Measurements from ENCODE around the gene SLAMF9. TPM values are rescaled to one million over a fixed set of nuclear protein-coding genes. Genes with fewer than 3 reads are reported as not detected.

The SLAMF9 gene
- total RNA-seq, 1 experiment from 2014 or later = 8.7 TPM

DNA sequence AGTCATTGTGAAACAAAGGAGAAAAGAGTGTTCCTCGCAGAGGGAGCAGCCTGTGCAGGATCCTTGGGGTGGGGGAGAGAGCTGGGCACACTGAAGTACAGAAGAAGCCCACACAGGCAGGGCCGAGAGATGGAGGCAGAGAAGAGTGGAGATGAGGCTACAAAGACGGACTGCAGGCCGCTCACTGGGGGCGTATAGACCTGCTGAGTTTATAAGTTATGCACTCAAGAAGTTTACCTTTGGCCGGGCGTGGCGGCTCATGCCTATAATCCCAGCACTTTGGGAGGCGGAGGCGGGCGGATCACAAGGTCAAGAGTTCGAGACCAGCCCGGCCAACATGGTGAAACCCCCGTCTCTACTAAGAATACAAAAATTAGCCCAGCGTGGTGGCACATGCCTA lies 7.6 kb upstream of the SLAMF9 start:
- peak overlapping the region; percentile 5; the same call in 1 of the 2 replicates for H3K9ac ChIP-seq (ENCODE audit: low read length)
- ATAC-seq (no peak), DNase-seq (no peak)
- H3K4me2 ChIP-seq (ENCODE audit: low read length) = peak overlapping the region; percentile 11
- H3K9me3 ChIP-seq (ENCODE audit: low read length) = no peaks in the 10 kb centered on the region
- intact Hi-C loops (cut with micrococcal nuclease) = loop anchor here (1.0 to 2.0 kb wide), 4 partner anchors 15 to 70 kb away; partner anchors contain the start of gene PIGM
- no peaks in the 10 kb centered on the region for H4K20me1 ChIP-seq (ENCODE audit: low read length)
- TF ChIP-seq, protein P1, sequence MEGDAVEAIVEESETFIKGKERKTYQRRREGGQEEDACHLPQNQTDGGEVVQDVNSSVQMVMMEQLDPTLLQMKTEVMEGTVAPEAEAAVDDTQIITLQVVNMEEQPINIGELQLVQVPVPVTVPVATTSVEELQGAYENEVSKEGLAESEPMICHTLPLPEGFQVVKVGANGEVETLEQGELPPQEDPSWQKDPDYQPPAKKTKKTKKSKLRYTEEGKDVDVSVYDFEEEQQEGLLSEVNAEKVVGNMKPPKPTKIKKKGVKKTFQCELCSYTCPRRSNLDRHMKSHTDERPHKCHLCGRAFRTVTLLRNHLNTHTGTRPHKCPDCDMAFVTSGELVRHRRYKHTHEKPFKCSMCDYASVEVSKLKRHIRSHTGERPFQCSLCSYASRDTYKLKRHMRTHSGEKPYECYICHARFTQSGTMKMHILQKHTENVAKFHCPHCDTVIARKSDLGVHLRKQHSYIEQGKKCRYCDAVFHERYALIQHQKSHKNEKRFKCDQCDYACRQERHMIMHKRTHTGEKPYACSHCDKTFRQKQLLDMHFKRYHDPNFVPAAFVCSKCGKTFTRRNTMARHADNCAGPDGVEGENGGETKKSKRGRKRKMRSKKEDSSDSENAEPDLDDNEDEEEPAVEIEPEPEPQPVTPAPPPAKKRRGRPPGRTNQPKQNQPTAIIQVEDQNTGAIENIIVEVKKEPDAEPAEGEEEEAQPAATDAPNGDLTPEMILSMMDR (conservative IDR thresholded peaks at IDR 0.05; ENCODE audit: low read depth, low read length) = no peak
- TF ChIP-seq EZH2 (IDR thresholded peaks at IDR 0.05; ENCODE audit: low read length, unreplicated experiment) (no peak), EZH2phosphoT487 (IDR thresholded peaks at IDR 0.05; ENCODE audit: borderline replicate concordance, low read length) (no peak)
- peak overlapping the region; percentile 61 for H3K27ac ChIP-seq (ENCODE audit: low read length)
- H3F3A ChIP-seq (ENCODE audit: low read length, unreplicated experiment) = no peaks in the 10 kb centered on the region
- no peak overlapping the region for H3K4me3 ChIP-seq (ENCODE audit: low read length)
- peaks cover 23% of the 10 kb centered on the region for H3K4me1 ChIP-seq (ENCODE audit: insufficient read depth, low read length)
- no peaks in the 10 kb centered on the region for H3K79me2 ChIP-seq (ENCODE audit: low read length)
- H2AFZ ChIP-seq (ENCODE audit: low read length) = peak overlapping the region; percentile 33; the same call in 1 of the 2 replicates
- ChIA-PET CTCF (interaction anchor here (0.6 kb wide), 1 partner anchor 46 kb away, joined by 3 read pairs; no protein-coding TSS in a partner anchor), POLR2A (ENCODE audit: unreplicated experiment) (no interaction called here)
- H3K9me2 ChIP-seq (replicated peaks; ENCODE audit: low read length) = no peaks in the 10 kb centered on the region
- no peaks in the 10 kb centered on the region for H3K36me3 ChIP-seq (ENCODE audit: low read depth, low read length)
- BruUV-seq (replicated peaks) = no TSS peak
- H3K27me3 ChIP-seq (ENCODE audit: low read length) = no peaks in the 10 kb centered on the region

DNA sequence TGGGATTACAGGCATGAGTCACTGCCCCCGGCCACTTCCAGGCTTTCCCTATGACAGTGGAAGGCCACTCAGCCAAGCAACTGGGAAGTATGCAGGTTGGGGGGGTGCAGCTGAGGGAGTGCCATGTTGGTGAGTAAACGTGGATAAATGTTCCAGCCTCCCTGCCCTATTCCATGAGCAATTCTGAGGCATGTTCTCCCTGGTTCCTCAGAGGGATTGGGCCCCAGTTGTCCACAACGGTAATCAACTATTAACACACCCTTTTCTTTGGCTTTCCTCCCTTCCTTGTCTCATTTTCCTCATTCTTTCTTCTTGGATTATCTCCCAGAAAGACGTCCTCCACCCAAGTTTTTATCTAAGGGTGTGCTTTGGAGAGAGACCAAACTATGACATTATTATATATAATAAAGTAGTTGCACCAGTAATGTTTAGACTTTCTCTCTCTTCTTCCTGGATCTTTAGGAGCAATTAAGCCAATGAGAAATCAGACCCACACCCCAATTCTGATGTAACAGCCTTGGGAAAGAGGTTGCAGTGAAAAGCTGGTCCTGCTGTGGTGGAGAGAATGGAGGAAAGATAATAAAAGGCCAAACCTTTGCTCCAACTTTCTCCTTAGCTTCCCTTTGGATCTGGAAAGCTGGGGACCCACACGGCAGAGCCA lies 6.8 kb upstream of the SLAMF9 start:
- H3K4me3 ChIP-seq (ENCODE audit: low read length) = no peak overlapping the region
- intact Hi-C loops (cut with micrococcal nuclease) = loop anchor here (1.0 to 2.0 kb wide), 4 partner anchors 15 to 70 kb away; partner anchors contain the start of gene PIGM
- peak overlapping the region; percentile 61 for H3K27ac ChIP-seq (ENCODE audit: low read length)
- H3K9me3 ChIP-seq (ENCODE audit: low read length) = no peaks in the 10 kb centered on the region
- ChIA-PET CTCF (interaction anchor here (0.6 kb wide), 1 partner anchor 47 kb away, joined by 3 read pairs; no protein-coding TSS in a partner anchor), POLR2A (ENCODE audit: unreplicated experiment) (no interaction called here)
- H2AFZ ChIP-seq (ENCODE audit: low read length) = peak overlapping the region; percentile 33
- no peaks in the 10 kb centered on the region for H3K79me2 ChIP-seq (ENCODE audit: low read length)
- H3K9me2 ChIP-seq (replicated peaks; ENCODE audit: low read length) = no peaks in the 10 kb centered on the region
- TF ChIP-seq, protein P1 (conservative IDR thresholded peaks at IDR 0.05; ENCODE audit: low read depth, low read length) = no peak
- TF ChIP-seq EZH2 (IDR thresholded peaks at IDR 0.05; ENCODE audit: low read length, unreplicated experiment) (no peak), EZH2phosphoT487 (IDR thresholded peaks at IDR 0.05; ENCODE audit: borderline replicate concordance, low read length) (no peak)
- no peaks in the 10 kb centered on the region for H3K27me3 ChIP-seq (ENCODE audit: low read length)
- H3K4me1 ChIP-seq (ENCODE audit: insufficient read depth, low read length) = peaks cover 23% of the 10 kb centered on the region
- BruUV-seq (replicated peaks) = no TSS peak
- no peaks in the 10 kb centered on the region for H3K36me3 ChIP-seq (ENCODE audit: low read depth, low read length)
- ATAC-seq (peak; percentile 91), DNase-seq (peak; percentile 85)
- H3K4me2 ChIP-seq (ENCODE audit: low read length) = peak overlapping the region; percentile 11
- H4K20me1 ChIP-seq (ENCODE audit: low read length) = no peaks in the 10 kb centered on the region
- peak overlapping the region; percentile 5 for H3K9ac ChIP-seq (ENCODE audit: low read length)
- no peaks in the 10 kb centered on the region for H3F3A ChIP-seq (ENCODE audit: low read length, unreplicated experiment)

DNA sequence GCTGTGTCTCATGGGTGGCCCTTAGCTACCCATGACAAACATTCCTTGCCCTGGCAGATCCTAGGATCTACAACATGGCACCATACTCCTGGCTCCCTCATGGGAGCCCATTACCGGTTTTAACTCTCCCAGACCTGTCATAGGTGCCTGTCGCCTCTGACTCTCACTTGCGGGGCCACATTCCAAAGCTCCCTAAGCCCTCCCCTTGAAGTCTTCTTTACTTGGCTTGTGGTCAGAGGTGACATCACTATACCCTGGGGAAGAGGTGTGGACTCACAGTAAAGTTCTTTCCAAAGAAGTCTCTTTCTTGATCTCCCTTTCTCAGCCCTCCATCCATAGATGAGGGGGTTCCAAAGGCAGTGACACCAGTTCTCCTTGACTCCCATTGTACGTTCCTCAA lies 5.4 kb upstream of the SLAMF9 start:
- BruUV-seq (replicated peaks) = no TSS peak
- no peaks in the 10 kb centered on the region for H4K20me1 ChIP-seq (ENCODE audit: low read length)
- peaks cover 26% of the 10 kb centered on the region for H3K4me1 ChIP-seq (ENCODE audit: insufficient read depth, low read length)
- H3K79me2 ChIP-seq (ENCODE audit: low read length) = no peaks in the 10 kb centered on the region
- POLR2A ChIA-PET (ENCODE audit: unreplicated experiment) = no interaction called here
- intact Hi-C loops (cut with micrococcal nuclease) = no loop called here
- H3K36me3 ChIP-seq (ENCODE audit: low read depth, low read length) = no peaks in the 10 kb centered on the region
- no peak overlapping the region for H3K9ac ChIP-seq (ENCODE audit: low read length)
- peak overlapping the region; percentile 50 for H3K27ac ChIP-seq (ENCODE audit: low read length)
- H3K9me2 ChIP-seq (replicated peaks; ENCODE audit: low read length) = no peaks in the 10 kb centered on the region
- DNase-seq (peak; percentile 94), ATAC-seq (peak; percentile 31)
- TF ChIP-seq EZH2phosphoT487 (IDR thresholded peaks at IDR 0.05; ENCODE audit: borderline replicate concordance, low read length) = no peak
- TF ChIP-seq, protein P1 (conservative IDR thresholded peaks at IDR 0.05; ENCODE audit: low read depth, low read length) = no peak
- TF ChIP-seq EZH2 (IDR thresholded peaks at IDR 0.05; ENCODE audit: low read length, unreplicated experiment) = no peak
- CTCF ChIA-PET = no interaction called here
- no peaks in the 10 kb centered on the region for H3K9me3 ChIP-seq (ENCODE audit: low read length)
- no peaks in the 10 kb centered on the region for H3K27me3 ChIP-seq (ENCODE audit: low read length)
- H3F3A ChIP-seq (ENCODE audit: low read length, unreplicated experiment) = no peaks in the 10 kb centered on the region
- H2AFZ ChIP-seq (ENCODE audit: low read length) = peak overlapping the region; percentile 67
- peak overlapping the region; percentile 38 for H3K4me2 ChIP-seq (ENCODE audit: low read length)
- H3K4me3 ChIP-seq (ENCODE audit: low read length) = no peak overlapping the region
